ENCODE results near the gene THNSL1. TPM values are rescaled to one million over a fixed set of nuclear protein-coding genes. Genes with fewer than 3 reads are reported as not detected.
"Not testable (repeated sequence)": the region's sequence is repeated elsewhere in the genome, so short reads cannot be mapped to it uniquely, and the experiment has no call there.

THNSL1 gene, protein sequence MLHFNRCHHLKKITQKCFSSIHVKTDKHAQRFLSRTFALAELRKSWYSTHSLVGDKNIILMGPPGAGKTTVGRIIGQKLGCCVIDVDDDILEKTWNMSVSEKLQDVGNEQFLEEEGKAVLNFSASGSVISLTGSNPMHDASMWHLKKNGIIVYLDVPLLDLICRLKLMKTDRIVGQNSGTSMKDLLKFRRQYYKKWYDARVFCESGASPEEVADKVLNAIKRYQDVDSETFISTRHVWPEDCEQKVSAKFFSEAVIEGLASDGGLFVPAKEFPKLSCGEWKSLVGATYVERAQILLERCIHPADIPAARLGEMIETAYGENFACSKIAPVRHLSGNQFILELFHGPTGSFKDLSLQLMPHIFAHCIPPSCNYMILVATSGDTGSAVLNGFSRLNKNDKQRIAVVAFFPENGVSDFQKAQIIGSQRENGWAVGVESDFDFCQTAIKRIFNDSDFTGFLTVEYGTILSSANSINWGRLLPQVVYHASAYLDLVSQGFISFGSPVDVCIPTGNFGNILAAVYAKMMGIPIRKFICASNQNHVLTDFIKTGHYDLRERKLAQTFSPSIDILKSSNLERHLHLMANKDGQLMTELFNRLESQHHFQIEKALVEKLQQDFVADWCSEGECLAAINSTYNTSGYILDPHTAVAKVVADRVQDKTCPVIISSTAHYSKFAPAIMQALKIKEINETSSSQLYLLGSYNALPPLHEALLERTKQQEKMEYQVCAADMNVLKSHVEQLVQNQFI
- 1 to 10 TPM in 2 of 3 donors, under 1 TPM in 1; 0.80 to 2.1 (median 1.7) TPM for polyA plus RNA-seq

DNA sequence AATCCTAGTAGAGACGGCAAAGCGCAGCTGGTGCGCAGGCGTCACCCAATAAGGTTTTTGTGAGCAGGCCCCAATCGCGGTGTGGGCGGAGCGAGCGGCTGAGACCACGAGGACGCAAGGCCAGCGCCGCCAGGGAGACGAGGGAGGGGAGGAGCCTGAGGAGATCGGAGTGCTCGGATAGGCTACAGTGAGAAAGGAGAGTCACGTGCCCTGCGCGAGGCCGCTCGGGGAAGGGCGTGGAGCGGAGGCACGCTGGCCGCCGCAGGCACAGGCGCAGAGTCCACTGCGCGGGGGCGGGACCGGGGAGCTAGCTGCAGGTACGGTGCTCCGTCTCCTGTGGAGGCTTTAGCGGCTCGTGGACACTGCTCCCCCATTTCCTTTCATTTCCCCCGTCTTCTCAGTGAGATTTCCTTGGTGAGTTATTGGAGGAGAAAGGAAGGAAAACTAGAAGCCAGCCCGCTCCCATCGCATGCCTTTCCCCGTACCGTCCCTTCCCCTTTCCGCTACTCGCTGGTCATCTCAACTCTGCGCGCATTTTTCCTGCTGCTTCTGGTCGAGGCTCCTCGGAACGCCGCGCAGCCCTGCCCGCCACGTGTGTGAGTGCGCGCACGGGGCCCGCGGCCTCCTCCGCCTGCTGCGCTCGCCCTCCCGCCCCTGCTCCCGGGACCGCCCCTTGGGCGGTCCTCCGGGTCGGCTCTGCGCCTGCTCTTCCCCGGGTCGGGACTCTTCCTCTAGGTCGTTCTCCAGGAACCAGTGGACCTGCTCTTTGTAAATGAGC, at the start of gene THNSL1:
Gene THNSL1, plus strand, starts transcription at position 237 of the 778 bp plus-strand sequence. CDS start 6,612 bp downstream, outside the sequence.
- peak within 1 kb of the TSS; percentile 38 for H3K27ac ChIP-seq (ENCODE audit: low read depth, low read length)
- 0% methylated on average over 61 to 69 of the region's 69 CpGs for WGBS, 3 donors

DNA sequence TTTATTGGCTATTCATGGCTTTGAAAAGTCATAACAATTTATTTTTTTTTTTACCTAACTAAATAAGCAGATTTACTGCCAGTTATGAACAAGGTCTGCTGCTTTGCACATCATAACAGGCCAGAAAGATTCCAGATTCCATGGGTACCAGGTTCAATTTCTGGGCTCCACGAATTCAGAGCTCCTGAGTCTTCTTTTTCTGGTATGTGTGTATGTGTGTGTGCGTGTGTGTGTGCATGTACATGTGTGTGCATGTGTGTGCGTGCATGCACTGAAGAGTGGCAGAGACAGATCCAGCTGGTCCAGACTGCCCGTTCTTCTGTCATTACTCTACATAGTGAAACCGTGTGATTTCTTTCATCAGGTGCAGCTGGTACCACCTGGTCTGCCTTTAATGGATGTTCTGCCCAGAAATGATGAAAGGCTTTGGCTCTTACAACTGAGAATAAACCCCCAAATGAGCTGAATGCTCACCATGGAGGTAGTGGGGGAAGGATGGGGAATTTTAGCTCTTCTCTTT, 49.4 kb upstream of the THNSL1 start:
- H3K27ac ChIP-seq (ENCODE audit: low read depth, low read length) = no peak overlapping the region
- WGBS, 3 donors = 68 to 96% (median 93%) methylated on average over 5 of the region's 5 CpGs

DNA sequence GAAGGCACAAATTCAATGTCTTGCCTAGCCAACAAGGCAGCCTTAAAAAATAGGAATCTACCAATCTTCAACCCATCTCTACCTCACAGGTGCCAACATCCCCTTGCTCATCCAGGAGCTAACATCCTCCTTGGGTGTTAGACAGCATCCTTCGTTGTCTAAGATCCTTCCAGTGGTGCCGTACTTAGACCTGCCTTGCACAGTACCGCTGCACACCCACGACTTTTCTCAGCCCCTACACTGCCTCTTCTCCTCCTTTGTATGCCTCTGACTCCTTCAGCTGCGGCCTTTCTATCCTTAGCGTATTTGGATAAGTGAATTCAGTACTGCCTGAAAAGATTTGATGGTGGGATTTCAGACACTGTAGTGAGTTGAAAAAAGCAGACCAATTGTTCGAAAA, 48.1 kb upstream of the THNSL1 start:
- 93 to 94% (median 94%) methylated on average over 7 of the region's 7 CpGs for WGBS, 3 donors
- no peak overlapping the region for H3K27ac ChIP-seq (ENCODE audit: low read depth, low read length)

DNA sequence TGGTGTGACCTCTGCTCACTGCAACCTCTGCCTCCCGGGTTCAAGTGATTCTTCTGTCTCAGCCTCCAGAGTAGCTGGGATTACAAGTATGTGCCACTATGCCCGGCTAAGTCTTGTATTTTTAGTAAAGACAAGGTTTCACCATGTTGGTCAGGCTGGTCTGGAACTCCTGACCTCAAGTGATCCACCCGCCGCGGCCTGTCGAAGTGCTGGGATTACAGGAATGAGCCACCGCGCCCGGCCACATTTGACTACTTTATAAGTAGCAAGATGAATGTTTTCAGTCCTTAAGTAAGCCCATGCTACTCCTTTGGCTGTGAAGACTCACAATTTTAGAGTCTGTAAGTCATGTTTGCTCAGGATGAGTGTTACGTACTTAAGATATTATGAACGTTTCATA, 47.5 kb upstream of the THNSL1 start:
- WGBS, 3 donors = 87 to 94% (median 92%) methylated on average over 11 of the region's 11 CpGs
- H3K27ac ChIP-seq (ENCODE audit: low read depth, low read length) = not testable (repeated sequence)

DNA sequence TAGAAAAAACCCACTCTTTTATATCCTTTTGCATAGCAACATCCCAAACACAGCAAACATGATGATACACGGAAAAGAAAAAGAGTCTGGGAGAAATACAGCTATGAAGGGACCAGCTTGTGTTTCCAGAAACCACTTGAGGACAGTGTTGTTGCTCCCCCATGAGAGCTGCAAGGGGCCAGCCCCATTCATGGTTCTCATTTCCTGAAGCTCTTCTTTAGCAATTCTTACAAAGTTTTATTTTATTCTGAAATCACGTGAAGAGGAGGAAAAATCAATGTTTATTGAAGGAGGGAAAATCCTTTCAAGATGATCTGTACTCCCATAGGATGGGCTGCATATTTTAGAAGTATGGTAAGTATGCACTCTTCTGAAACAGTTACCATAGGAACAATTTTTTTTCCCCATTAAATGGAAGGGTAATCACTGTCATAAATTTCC, 46.6 kb upstream of the THNSL1 start:
- 49 to 60% (median 55%) methylated on average over 2 of the region's 2 CpGs for WGBS, 3 donors
- no peak overlapping the region for H3K27ac ChIP-seq (ENCODE audit: low read depth, low read length)

DNA sequence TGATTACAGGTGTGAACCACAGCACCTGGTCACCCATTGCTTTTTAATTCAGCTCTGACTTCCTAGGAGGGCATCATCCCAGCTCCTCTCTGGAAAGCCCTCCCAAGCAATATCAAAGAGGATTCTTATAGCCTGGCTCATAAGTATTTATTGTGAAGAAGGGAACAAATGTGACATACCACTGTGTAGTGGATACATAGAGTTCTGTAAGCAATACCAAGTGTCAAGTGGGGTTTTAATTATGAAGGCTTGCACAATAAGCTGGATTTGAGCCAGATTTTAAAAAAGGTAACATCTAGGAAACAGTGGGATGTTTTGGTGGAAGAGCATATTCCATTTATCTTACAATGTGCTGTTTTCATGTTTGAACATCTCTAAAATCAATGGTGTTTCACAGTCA, 45.0 kb upstream of the THNSL1 start:
- no peak overlapping the region for H3K27ac ChIP-seq (ENCODE audit: low read depth, low read length)

DNA sequence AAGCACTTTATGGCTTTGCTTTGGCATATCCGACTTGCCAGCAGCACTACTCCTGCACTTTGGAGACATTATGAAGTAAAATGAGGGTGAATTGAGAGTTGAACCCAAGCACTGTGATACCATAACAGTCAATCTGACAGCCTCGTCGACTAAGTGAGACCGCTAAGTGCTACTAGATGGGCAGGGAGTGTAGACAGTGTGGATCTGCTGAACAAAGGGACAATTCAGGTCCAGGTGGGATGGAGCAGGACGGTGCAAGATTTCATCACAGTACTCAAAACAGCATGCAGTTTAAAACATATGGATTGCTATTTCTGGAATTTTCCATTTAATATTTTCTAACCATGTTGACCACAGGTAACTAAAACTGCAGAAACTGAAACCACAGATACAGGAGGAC, 43.2 kb upstream of the THNSL1 start:
- WGBS, 3 donors = 73 to 87% (median 81%) methylated on average over 5 of the region's 5 CpGs
- no peak overlapping the region for H3K27ac ChIP-seq (ENCODE audit: low read depth, low read length)

DNA sequence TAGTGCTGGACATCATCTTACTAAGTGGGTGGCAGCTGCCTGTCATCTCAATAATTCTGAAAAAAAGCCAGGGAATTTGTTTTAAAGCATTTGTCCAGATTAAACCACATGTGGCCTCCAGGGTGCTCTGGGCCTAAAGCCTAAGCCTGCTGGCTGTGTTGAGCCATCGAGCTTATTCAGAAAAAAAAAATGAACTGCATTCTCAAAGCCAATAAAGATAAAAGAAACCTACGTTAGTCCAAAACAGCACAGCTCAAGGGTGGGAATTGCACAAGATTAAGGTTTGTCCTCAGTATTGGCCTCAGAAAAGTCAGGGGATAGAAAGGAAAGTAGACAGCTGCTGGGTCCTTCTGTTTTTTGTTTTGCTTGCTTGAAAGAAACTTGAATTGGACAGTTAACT, 41.4 kb upstream of the THNSL1 start:
- WGBS, 3 donors = 22 to 49% (median 29%) methylated on average over 2 of the region's 2 CpGs
- H3K27ac ChIP-seq (ENCODE audit: low read depth, low read length) = no peak overlapping the region

DNA sequence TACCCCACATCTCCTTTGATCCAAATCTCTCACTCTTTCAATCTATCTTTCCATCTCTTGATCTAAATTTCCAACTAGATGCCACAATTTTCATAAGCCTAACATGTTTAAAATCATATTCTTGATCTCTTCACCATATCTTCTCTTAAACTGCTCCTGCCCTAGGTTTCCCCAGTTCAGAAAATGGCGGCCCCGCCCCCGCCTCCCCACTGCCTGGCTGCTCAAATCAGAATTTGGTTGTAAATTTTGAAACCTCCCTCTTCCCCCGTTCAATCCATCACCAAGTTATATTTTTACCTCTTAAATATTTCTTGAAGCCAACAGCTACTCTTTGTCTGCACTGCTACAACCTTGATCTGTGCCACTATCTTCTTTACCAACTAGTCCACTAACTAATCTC, 36.7 kb upstream of the THNSL1 start:
- H3K27ac ChIP-seq (ENCODE audit: low read depth, low read length) = no peak overlapping the region
- 92 to 95% (median 94%) methylated on average over 4 of the region's 4 CpGs for WGBS, 3 donors

DNA sequence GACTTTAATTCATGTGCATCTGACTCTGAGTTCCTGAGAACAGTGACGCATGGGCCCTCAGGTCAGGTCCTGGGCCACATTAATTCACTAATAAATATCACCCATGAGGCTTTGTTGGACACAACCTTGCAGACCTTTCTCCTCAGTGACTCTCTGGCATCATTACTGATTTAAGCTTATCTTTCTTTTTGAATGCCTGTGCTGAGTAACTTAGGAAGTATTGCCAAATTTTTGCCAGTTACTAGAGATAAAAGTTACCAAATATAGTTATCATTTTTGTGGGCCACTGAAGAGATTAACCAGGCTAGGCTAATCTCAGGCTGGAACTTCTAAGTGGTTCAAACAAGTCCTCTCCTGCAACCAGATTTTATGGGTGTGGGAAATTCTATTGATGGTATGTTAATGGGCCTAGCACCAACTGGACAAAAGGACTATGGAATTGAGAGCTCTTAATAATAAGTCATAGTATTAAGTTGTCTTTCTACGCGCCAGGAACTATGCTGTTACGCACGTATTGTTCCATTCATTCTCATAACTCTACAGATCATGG, 35.2 kb upstream of the THNSL1 start:
- 80 to 87% (median 85%) methylated on average over 5 of the region's 5 CpGs for WGBS, 3 donors
- H3K27ac ChIP-seq (ENCODE audit: low read depth, low read length) = no peak overlapping the region

DNA sequence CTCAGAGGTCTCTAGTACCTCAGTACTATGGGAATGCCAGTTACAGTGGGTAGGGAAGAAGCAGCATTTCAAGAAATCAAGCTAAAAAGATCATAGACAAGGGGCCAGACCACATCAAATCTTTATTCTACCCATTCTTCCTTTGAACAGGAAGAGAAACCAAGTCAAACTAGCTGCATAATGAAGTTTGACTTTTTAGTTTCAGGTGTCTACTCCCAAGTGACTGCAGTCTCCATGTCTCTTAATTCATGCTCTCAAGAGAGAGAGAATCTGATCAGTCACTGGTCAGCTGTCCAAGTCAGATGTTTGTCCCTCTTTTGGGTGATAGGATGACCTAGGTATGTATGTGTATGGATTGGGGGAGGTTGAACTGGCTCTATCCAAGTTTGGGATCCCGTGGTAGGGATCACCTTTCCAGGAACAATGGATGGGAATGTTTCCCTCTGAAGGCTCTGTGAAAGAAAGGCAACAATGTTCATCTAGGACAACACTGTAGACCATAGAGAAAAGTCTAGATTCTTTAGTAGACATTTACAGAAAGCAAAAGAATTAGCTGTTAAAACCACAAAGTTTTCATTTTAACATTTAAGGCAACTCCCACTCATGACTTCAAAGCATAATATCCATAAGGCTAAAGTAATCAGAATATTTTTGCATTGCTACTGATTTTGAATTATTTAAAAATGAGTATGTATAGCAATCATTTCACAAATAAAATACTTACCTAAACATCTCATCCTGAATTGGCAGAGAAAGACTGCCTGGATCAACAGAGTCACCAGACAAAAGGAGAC, 33.9 kb upstream of the THNSL1 start:
- no peak overlapping the region for H3K27ac ChIP-seq (ENCODE audit: low read depth, low read length)
- WGBS, 3 donors = 89 to 100% (median 90%) methylated on average over 1 of the region's 1 CpG

DNA sequence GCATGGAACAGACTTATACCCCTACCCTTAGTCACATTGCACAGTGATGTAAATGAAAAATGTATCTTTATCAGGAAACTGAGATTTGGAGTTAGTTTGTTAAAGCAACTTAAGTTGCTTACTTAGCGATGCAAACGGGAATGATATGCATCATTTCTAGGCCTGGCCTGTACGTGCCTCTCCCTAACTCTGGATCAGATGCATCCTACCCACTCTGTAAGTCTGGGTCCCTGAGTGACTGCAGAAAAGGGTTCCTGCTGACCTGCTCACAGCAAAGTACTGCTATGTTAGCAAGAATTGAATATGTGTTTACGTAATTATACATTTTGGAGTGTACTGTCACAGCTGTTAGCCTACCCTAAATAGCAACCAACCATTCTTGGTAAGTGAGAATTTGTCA, 33.3 kb upstream of the THNSL1 start:
- WGBS, 3 donors = 96 to 97% (median 97%) methylated on average over 4 of the region's 4 CpGs
- H3K27ac ChIP-seq (ENCODE audit: low read depth, low read length) = no peak overlapping the region

DNA sequence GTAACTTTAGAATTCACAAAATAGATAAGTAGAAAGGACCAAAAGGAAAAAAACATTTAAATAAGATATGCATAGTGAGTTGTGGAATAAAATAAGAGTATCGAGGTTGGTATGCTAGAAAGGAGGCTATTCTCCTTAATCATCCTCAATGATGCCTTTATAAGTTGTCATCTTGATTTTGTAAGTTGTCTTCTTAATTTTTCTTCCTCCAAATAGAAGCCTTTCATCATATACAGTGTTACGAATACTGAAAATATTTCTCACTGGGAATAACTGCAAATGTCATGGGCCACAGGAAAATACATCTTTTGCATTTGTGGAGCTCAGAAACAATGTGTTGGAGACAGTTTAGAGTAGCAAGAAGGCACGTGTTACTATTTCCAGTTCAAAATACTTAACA, 32.5 kb upstream of the THNSL1 start:
- no peak overlapping the region for H3K27ac ChIP-seq (ENCODE audit: low read depth, low read length)
- whole genome bisulfite sequencing, 3 donors = 69 to 78% (median 74%) methylated on average over 3 of the region's 3 CpGs

DNA sequence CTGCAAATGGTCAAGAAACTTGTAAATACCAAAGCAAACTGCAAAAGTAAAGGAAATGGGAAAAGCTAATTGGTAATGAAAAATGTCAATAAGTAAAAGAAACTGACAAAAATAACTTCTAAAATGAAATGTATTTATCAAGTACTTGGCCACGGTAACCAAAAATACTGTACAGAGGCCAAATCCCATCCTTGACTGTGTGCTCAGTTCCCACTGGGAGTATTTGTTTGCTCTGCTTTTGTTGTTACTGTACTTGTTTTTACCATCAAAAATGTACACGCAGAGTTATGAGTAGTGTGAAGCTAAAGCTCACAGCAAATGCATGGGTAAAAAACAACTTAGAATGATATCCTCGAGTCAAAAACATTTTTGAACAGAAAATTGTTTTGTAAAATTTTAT, 31.5 kb upstream of the THNSL1 start:
- no peak overlapping the region for H3K27ac ChIP-seq (ENCODE audit: low read depth, low read length)
- WGBS, 3 donors = 35 to 51% (median 43%) methylated on average over 3 of the region's 3 CpGs

DNA sequence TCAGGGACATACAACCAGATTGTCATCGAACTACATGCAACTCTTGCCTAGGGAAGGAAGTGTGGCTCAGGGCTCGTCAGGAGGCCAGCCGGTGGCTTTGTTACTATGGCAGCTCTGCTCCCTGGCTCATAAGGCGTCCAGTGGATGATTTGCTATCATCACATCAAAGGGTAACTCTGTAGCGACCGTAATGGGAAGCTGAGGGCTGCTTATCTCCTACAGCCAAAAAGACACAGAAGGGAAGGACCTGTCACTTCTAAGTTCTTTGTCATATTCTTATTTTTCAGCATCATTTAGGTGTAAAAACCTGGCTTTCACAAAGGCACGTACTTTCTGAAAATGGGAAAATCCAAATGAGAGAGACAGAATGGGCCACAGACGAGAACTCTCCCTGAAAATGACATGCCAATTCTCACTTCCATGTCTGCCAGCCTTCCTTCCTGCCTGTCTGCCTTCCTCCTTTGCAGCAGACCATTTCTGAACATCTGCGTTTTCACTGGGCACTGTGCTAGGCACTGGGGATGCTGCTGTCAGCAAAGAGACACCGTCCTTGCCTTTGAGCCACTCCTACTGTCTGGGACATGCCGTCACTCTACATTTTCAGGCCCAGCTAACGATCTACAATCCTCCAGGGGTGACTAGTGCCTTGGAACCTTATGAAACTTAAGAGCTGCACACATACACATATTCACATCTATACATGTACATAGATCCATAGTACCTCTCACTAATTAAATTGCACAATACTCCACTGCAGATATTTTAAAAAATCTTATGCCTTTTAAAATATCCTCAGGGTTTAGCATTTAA, 27.4 kb upstream of the THNSL1 start:
- 54 to 74% (median 60%) methylated on average over 12 of the region's 12 CpGs for WGBS, 3 donors
- H3K27ac ChIP-seq (ENCODE audit: low read depth, low read length) = no peak overlapping the region

DNA sequence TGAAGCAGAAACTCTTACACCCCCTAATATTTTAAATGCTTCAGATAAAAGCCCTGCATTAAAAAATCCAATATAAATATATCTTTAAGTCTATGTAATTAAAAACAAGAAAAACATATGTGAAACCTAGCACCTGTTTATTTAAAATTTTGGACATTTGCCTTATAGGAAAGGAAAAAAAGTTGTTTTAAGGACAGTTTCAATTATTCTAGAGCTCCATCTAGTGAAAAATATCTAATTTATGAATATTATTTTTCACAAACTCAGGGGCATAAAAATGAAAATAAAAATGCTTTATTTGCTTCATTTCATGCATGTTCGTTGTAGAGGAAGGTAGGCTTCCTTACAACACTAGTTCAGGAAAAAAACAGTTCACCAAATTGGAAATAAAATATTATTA, 26.5 kb upstream of the THNSL1 start:
- H3K27ac ChIP-seq (ENCODE audit: low read depth, low read length) = no peak overlapping the region
- 11 to 24% (median 14%) methylated on average over 1 of the region's 1 CpG for WGBS, 3 donors

DNA sequence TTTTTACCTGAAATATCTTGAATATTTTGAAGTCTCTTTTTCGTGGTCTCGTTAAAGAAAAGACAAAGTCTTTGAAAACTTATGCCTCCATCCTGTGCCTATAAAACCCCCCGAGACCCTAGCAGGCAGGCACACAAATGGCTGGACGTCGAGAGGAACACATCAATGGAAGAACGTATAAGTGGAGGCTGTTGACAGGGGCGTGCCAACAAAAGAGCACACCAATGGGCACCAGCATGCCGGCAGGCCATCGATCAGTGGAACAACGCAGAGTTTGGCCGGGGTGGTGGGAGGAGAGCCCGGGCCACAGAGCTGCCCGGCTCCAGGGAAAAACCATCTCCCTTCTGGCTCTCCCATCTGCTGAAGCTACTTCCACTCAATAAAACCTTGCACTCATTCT, 25.1 kb upstream of the THNSL1 start:
- 85 to 90% (median 88%) methylated on average over 13 of the region's 13 CpGs for WGBS, 3 donors
- no peak overlapping the region for H3K27ac ChIP-seq (ENCODE audit: low read depth, low read length)
